Muscle of leg (tissue), 11 donors: ENCODE results near the gene LYZL4. TPM values are rescaled to one million over a fixed set of nuclear protein-coding genes. Genes with fewer than 3 reads are reported as not detected.

Experiments
- DNase-seq: peaks from one replicate; pipeline ENCODE4 v3.0.0; 2013
- H3K27ac ChIP-seq: one replicate; pipeline ENCODE4 v1.5.1; 2013; ENCODE audit warnings: mild to moderate bottlenecking, low read length, control low read depth
- H3K27me3 ChIP-seq: one replicate; pipeline ENCODE4 v1.6.1; 2013; ENCODE audit warnings: low read length; ENCODE audit not compliant: control insufficient read depth, insufficient read depth
- H3K36me3 ChIP-seq: one replicate; pipeline ENCODE4 v1.6.1; 2013; ENCODE audit warnings: low read length; ENCODE audit not compliant: control insufficient read depth, insufficient read depth
- H3K4me1 ChIP-seq: one replicate; pipeline ENCODE4 v1.6.1; 2013; ENCODE audit warnings: low read length; ENCODE audit not compliant: control insufficient read depth, insufficient read depth
- H3K4me3 ChIP-seq: one replicate; pipeline ENCODE4 v1.5.1; 2013; ENCODE audit warnings: low read length, control low read depth
- H3K9me3 ChIP-seq: replicated peaks from 2 replicates; pipeline ENCODE4 v1.6.1; 2013; ENCODE audit warnings: low read depth, low read length; ENCODE audit not compliant: control insufficient read depth
- WGBS: methylation state at CpG from one replicate; pipeline ENCODE4 v1.1.5; 2013; ENCODE audit warnings: missing lambda C conversion rate; ENCODE audit not compliant: insufficient coverage; 5-methylcytosine and 5-hydroxymethylcytosine counted together
- polyA plus RNA-seq, 8 donors: library from polyadenylated mRNA; unstranded; fragments of 120-200 nt; gene quantifications; one replicate each; pipeline versions ENCODE4 v1.2.1 to v1.2.3, GENCODE V29; 2013; ENCODE audit warnings: inconsistent platforms in 1 of 8, low replicate concordance in 1 of 8; ENCODE audit not compliant: insufficient read length in 8 of 8, insufficient read depth in 1 of 8
- total RNA-seq: library from RNA; stranded (reverse); fragments of 120-200 nt; gene quantifications from one replicate; pipeline ENCODE4 v1.2.4, GENCODE V29; 2013

LYZL4 gene
- total and polyA plus RNA-seq, 9 donors: not detected

- 61% methylated on average over 3 of the region's 4 CpGs for WGBS
- DNase-seq: no peak
- H3K4me1 ChIP-seq: no peaks in the 10 kb centered on the region
- no peak overlapping the region for H3K4me3 ChIP-seq
- no peak overlapping the region for H3K27ac ChIP-seq
- no peaks in the 10 kb centered on the region for H3K9me3 ChIP-seq
- H3K27me3 ChIP-seq: peaks cover 2% of the 10 kb centered on the region
- H3K36me3 ChIP-seq: no peaks in the 10 kb centered on the region
Measured at GRCh38 chr3:42443292-42443691, 32.9 kb upstream of the LYZL4 start.

DNA sequence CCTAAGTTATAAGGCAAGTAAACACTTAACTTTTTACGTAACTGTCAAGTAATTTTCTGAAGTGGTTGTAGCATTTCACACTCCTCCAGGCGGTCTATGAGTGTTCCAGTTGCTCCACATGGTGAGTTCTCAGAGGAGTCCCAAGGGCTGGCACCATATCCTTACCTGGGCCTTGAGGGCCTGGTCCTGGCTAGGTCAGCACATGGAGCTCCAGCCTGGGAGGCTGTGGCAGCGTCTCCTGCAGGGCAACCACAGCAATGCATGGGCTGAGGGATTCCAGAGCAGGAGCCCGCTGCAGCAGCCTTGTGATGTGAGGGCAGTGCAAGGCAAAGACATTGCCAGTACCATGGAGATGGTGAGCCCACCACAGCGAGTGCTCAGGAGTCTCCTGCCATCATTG lies 32.2 kb upstream of the LYZL4 start:
- Histone ChIP-seq H3K4me1 (no peaks in the 10 kb centered on the region), H3K27me3 (peaks cover 2% of the 10 kb centered on the region), H3K36me3 (no peaks in the 10 kb centered on the region), H3K9me3 (no peaks in the 10 kb centered on the region), H3K4me3 (no peak overlapping the region), H3K27ac (no peak overlapping the region)
- no peak for DNase-seq
- WGBS: 93% methylated on average over 4 of the region's 5 CpGs

GRCh38 chr3:42441791-42442190 lies 31.4 kb upstream of the LYZL4 start:
- H3K4me3 ChIP-seq: no peak overlapping the region
- no CpG with 5 or more reads among the region's 2 CpGs for WGBS
- no peaks in the 10 kb centered on the region for H3K4me1 ChIP-seq
- H3K27ac ChIP-seq: no peak overlapping the region
- peaks cover 2% of the 10 kb centered on the region for H3K27me3 ChIP-seq
- H3K9me3 ChIP-seq: no peaks in the 10 kb centered on the region
- H3K36me3 ChIP-seq: no peaks in the 10 kb centered on the region
- peak; percentile 23 for DNase-seq

DNA sequence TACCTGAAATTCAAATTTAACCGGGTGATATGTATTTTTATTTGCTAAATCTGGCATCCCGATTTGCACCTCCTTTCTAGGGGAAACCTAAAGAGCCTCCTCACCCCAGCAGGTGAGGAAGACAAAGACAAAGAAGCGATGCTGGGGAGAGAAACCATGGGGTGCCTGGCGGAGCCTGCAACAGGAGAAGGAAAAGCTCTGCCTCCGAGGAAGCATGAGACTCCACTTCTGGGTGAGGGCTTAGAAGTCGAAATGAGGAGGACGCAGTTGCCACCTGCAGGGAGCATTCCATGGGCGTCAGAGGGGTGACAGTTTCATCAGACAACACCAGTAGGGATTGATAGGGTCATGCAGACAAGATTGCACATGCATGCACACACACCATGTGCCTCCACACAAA lies 30.5 kb upstream of the LYZL4 start:
- Histone ChIP-seq H3K27ac (no peak overlapping the region), H3K27me3 (peaks cover 2% of the 10 kb centered on the region), H3K36me3 (no peaks in the 10 kb centered on the region), H3K4me3 (no peak overlapping the region), H3K9me3 (no peaks in the 10 kb centered on the region), H3K4me1 (no peaks in the 10 kb centered on the region)
- 43% methylated on average over 6 of the region's 8 CpGs for WGBS
- DNase-seq: no peak

DNA sequence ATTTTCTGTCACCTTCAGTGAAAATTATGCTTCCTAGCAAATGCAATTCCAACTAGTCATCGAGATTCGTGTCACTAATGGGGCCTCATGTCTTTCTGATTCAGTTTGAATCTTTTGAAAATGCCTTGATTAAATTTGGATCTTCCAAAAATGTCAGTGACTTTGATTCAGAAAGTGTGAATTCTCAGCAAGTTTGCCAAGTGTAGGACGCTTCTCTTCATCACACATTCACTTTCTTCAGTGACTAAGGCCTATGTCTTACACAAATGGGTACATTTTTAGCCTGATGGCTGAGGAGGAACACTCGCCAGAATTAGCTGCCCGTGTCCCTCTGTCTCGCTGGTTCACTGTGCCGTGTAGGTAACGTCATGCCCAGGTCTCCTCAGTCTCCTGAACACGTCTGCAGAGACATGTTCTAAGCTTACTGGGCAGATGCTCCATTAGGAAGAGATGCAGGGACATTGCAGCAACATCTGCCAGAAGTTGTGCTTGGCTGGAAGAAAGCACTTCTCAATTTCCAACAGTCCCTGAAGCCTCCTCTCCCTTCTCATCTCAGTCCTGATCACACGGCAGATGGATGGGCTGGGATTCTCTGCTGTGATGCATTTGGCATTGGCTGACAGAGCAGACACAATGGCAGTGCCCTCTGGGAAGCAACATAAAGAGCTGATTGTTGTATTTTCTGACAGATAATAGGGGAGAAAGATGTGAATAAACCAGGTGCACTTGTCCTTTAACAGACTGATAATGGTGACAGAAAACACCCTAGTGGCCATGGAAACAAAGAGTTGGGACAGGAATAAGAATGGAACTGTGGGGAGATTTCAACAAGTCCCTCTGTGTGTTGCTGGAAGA lies 29.1 kb upstream of the LYZL4 start:
- Histone ChIP-seq H3K36me3 (no peaks in the 10 kb centered on the region), H3K27me3 (peaks cover under 1% of the 10 kb centered on the region), H3K27ac (no peak overlapping the region), H3K9me3 (no peaks in the 10 kb centered on the region), H3K4me3 (no peak overlapping the region), H3K4me1 (no peaks in the 10 kb centered on the region)
- 56% methylated on average over 7 of the region's 10 CpGs for WGBS
- DNase-seq: peak; percentile 31

DNA sequence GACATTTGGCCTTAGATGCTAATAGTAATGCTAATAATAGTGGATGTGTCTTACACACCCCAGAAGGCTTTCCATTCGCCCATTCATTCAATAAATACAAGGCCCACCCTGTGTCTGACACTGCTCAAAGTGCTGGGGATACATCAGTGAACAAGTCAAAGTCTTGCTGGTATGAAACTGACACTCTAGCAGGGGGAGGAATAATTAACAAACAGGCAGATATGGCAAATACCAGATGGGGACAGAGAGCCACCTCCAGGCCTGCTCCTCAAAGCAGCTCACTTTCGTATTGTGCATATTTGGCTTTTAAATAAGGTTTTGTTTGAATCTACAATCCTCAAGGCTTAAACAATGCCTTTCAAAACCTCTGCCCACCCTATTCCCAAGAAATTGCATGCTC lies 28.3 kb upstream of the LYZL4 start:
- Histone ChIP-seq H3K27ac (no peak overlapping the region), H3K27me3 (no peaks in the 10 kb centered on the region), H3K36me3 (no peaks in the 10 kb centered on the region), H3K4me3 (no peak overlapping the region), H3K4me1 (no peaks in the 10 kb centered on the region), H3K9me3 (no peaks in the 10 kb centered on the region)
- WGBS: no CpG with 5 or more reads among the region's 2 CpGs
- no peak for DNase-seq

DNA sequence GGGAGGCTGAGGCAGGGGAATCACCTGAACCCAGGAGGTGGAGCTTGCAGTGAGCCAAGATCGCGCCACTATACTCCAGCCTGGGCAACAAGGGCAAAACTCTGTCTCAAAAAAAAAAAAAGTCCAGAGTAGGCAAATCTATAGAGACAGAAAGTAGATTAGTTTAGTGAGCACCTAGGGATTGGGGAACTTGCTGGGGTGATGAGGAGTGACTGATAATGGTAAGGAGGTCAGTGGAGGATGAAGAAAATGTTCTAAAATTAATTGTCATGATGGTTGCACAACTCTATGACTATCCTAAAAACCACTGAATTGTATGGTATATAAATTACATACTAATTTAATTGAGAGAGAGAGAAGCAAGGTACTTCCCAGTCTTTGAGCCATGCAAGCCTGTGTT lies 27.8 kb upstream of the LYZL4 start:
- DNase-seq: no peak
- Histone ChIP-seq H3K4me1 (no peaks in the 10 kb centered on the region), H3K27me3 (no peaks in the 10 kb centered on the region), H3K27ac (no peak overlapping the region), H3K4me3 (no peak overlapping the region), H3K9me3 (no peaks in the 10 kb centered on the region), H3K36me3 (no peaks in the 10 kb centered on the region)
- 100% methylated on average over 2 of the region's 2 CpGs for WGBS

GRCh38 chr3:42434777-42435380 lies 24.5 kb upstream of the LYZL4 start:
- H3K27me3 ChIP-seq: peaks cover 2% of the 10 kb centered on the region
- DNase-seq: no peak
- no peak overlapping the region for H3K4me3 ChIP-seq
- H3K9me3 ChIP-seq: peaks cover 10% of the 10 kb centered on the region
- no peak overlapping the region for H3K27ac ChIP-seq
- H3K36me3 ChIP-seq: no peaks in the 10 kb centered on the region
- 43% methylated on average over 1 of the region's 5 CpGs for WGBS
- H3K4me1 ChIP-seq: peaks cover 3% of the 10 kb centered on the region

DNA sequence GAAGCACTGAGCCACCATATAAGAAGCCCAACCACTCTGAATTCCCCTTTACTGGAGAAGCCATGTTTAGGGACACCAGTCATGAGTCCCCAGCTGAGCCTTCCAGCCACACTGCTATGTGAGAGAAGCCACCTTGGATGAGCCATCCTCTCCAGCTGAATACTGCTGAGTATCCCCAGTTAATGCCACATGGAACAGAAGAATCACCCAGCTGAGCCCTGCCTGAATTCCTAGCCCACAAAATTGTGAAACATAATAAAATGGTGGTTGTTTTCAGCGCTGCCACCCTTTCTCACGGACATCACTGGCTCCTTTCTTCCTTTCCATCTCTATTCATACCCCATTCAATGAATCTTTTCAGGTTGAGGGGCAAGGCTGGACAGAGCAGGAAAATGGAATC lies 22.1 kb upstream of the LYZL4 start:
- peaks cover 3% of the 10 kb centered on the region for H3K4me1 ChIP-seq
- no peak overlapping the region for H3K27ac ChIP-seq
- DNase-seq: no peak
- peaks cover 10% of the 10 kb centered on the region for H3K9me3 ChIP-seq
- no peaks in the 10 kb centered on the region for H3K36me3 ChIP-seq
- peaks cover 2% of the 10 kb centered on the region for H3K27me3 ChIP-seq
- no peak overlapping the region for H3K4me3 ChIP-seq
- no CpG with 5 or more reads among the region's 2 CpGs for WGBS

GRCh38 chr3:42430781-42431532 lies 20.5 kb upstream of the LYZL4 start:
- peak overlapping the region; percentile 20 for H3K27ac ChIP-seq
- peaks cover 2% of the 10 kb centered on the region for H3K27me3 ChIP-seq
- peaks cover 10% of the 10 kb centered on the region for H3K9me3 ChIP-seq
- 25% methylated on average over 1 of the region's 7 CpGs for WGBS
- H3K4me3 ChIP-seq: no peak overlapping the region
- H3K4me1 ChIP-seq: peaks cover 3% of the 10 kb centered on the region
- DNase-seq: peak; percentile 80
- H3K36me3 ChIP-seq: no peaks in the 10 kb centered on the region
